Caco-2 (cell line): ENCODE measurements around the gene CD59. TPM values are rescaled to one million over a fixed set of nuclear protein-coding genes. Genes with fewer than 3 reads are reported as not detected.

ENCODE experiments used
- BruUV-seq: library from RNA; stranded (reverse); fragments of 400-500 nt; replicated peaks from 2 replicates; lab custom pipeline; 2021; lab: Mats Ljungman, UMichigan
- CTCF ChIA-PET: fragments of 300-600 bp; sonication (Branson Sonifier 250); formaldehyde crosslinking; loops from one replicate; lab custom pipeline; 2022; ENCODE audit warnings: antibody characterized with exemption; lab: Charles Lee
- POLR2A ChIA-PET: fragments of 300-600 bp; sonication (Branson Sonifier 250); formaldehyde crosslinking; loops from one replicate; lab custom pipeline; 2022; ENCODE audit warnings: antibody characterized with exemption; lab: Charles Lee
- DNase-seq, 2 experiments: peaks; one replicate each; pipeline versions ENCODE4 v3.0.0 to v3.0.0-alpha.2; 2020 to 2022
- H3K27me3 ChIP-seq: replicated peaks from 2 replicates; pipeline ENCODE4 v1.6.0; 2011; ENCODE audit warnings: low read length; ENCODE audit not compliant: control insufficient read depth, insufficient read depth
- H3K36me3 ChIP-seq: 2 replicates; pipeline ENCODE4 v1.5.1; 2011; ENCODE audit warnings: low read length; ENCODE audit not compliant: control insufficient read depth, insufficient read depth
- H3K4me1 ChIP-seq: fragments of 250-450 bp; sonication (Bioruptor Pico); 2 replicates; pipeline ENCODE4 v1.5.1; 2020; ENCODE audit warnings: mild to moderate bottlenecking
- H3K4me3 ChIP-seq: 2 replicates; pipeline ENCODE4 v1.5.1; 2011; ENCODE audit warnings: low read depth, mild to moderate bottlenecking, control low read depth, low read length
- H3K9me3 ChIP-seq: fragments of 250-450 bp; sonication (Bioruptor Pico); 2 replicates; pipeline ENCODE4 v1.5.1; 2020; ENCODE audit warnings: mild to moderate bottlenecking, moderate library complexity
- H3K27ac Mint-ChIP-seq: one replicate; pipeline ENCODE4 v1.8.0; 2022; ENCODE audit warnings: mixed read lengths; ENCODE audit not compliant: unreplicated experiment
- H3K27me3 Mint-ChIP-seq: one replicate; pipeline ENCODE4 v1.8.0; 2022; ENCODE audit warnings: mixed read lengths; ENCODE audit not compliant: insufficient read depth, unreplicated experiment
- H3K36me3 Mint-ChIP-seq: one replicate; pipeline ENCODE4 v1.8.0; 2022; ENCODE audit warnings: mild to moderate bottlenecking, mixed read lengths; ENCODE audit not compliant: insufficient read depth, unreplicated experiment
- H3K4me1 Mint-ChIP-seq: one replicate; pipeline ENCODE4 v1.8.0; 2022; ENCODE audit warnings: low read depth, mixed read lengths; ENCODE audit not compliant: unreplicated experiment
- H3K4me3 Mint-ChIP-seq: one replicate; pipeline ENCODE4 v1.8.0; 2022; ENCODE audit warnings: mild to moderate bottlenecking, moderate library complexity, mixed read lengths; ENCODE audit not compliant: unreplicated experiment
- H3K9me3 Mint-ChIP-seq: one replicate; pipeline ENCODE4 v1.8.0; 2022; ENCODE audit warnings: mixed read lengths; ENCODE audit not compliant: unreplicated experiment
- intact Hi-C: fragments of 100-400 bp; cut with micrococcal nuclease; formaldehyde crosslinking; loops from one replicate; pipeline ENCODE4 v1.10.0; 2022; ENCODE audit not compliant: unreplicated experiment
- total RNA-seq: library from RNA; stranded (reverse); gene quantifications from 2 replicates; pipeline ENCODE4 v1.2.3, GENCODE V29; 2022
- TF ChIP-seq, protein P1 (sequence below), 2 experiments: fragments of 200-600 bp in 1 of 2; IDR thresholded peaks; 1 replicate in 1 of 2; 2 replicates in 1 of 2; pipeline versions ENCODE4 v1.5.1 to v1.8.0; 2011 to 2022; ENCODE audit warnings: antibody characterized with exemption in 1 of 2, control low read depth in 1 of 2, inconsistent platforms in 1 of 2, low read depth in 1 of 2, low read length in 1 of 2, mild to moderate bottlenecking in 1 of 2, moderate library complexity in 1 of 2; ENCODE audit not compliant: insufficient read depth in 1 of 2, severe bottlenecking in 1 of 2, unreplicated experiment in 1 of 2

Gene CD59
- total RNA-seq, 1 experiment from 2014 or later: 149 TPM

DNA sequence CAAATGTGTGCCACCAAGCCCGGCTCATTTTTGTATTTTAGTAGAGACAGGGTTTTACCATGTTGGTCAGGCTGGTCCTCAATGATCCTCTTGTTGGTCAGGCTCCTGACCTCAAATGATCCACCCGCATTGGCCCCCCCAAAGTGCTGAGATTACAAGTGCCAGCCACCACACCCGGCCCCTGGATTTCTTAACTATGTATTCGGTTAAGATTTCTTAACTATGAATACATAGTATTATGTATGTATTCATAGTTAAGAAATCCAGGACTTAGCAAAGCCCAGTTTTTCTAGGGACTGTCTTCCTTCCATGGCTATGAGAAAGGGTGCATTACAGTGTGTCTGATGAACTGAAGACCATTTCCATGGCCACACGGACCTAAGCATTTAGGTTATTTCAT, 37.3 kb downstream of the CD59 start:
- Mint-ChIP-seq H3K4me3 (no peak overlapping the region), H3K36me3 (peaks cover 12% of the 10 kb centered on the region), H3K4me1 (peaks cover 12% of the 10 kb centered on the region), H3K9me3 (no peaks in the 10 kb centered on the region), H3K27me3 (peaks cover 2% of the 10 kb centered on the region), H3K27ac (no peak overlapping the region)
- no peak for DNase-seq
- Histone ChIP-seq H3K4me3 (no peak overlapping the region), H3K4me1 (peaks cover 18% of the 10 kb centered on the region), H3K36me3 (no peaks in the 10 kb centered on the region), H3K9me3 (no peaks in the 10 kb centered on the region), H3K27me3 (no peaks in the 10 kb centered on the region)
- ChIA-PET CTCF (no interaction called here), POLR2A (no interaction called here)
- intact Hi-C loops: no loop called here
- TF ChIP-seq, protein P1, sequence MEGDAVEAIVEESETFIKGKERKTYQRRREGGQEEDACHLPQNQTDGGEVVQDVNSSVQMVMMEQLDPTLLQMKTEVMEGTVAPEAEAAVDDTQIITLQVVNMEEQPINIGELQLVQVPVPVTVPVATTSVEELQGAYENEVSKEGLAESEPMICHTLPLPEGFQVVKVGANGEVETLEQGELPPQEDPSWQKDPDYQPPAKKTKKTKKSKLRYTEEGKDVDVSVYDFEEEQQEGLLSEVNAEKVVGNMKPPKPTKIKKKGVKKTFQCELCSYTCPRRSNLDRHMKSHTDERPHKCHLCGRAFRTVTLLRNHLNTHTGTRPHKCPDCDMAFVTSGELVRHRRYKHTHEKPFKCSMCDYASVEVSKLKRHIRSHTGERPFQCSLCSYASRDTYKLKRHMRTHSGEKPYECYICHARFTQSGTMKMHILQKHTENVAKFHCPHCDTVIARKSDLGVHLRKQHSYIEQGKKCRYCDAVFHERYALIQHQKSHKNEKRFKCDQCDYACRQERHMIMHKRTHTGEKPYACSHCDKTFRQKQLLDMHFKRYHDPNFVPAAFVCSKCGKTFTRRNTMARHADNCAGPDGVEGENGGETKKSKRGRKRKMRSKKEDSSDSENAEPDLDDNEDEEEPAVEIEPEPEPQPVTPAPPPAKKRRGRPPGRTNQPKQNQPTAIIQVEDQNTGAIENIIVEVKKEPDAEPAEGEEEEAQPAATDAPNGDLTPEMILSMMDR (IDR thresholded peaks at IDR 0.05; ENCODE audit: insufficient read depth in 1 of 2, low read depth in 1 of 2, low read length in 1 of 2, severe bottlenecking in 1 of 2, unreplicated experiment in 1 of 2): no peak
- BruUV-seq: no TSS peak

DNA sequence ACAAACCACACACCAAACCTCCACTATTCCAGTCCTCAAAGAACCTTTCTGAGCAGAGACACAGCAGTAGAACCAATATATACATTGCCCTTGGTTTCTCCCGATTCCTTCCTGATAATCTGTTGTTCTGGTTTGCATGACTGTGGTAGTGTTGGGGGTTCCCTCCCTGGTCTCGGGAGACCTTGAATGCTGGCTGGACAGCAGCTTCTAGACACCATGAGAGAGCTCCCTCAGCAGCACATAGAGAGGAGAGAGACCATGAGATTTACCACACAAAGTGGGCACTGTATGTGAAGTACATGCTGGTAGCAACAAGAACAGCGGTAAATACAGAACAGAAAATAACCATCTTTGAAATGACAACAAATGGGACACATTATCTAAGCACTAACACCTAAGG, 38.2 kb downstream of the CD59 start:
- Mint-ChIP-seq H3K4me1 (peaks cover 18% of the 10 kb centered on the region), H3K4me3 (no peak overlapping the region), H3K27ac (no peak overlapping the region), H3K27me3 (peaks cover 2% of the 10 kb centered on the region), H3K36me3 (peaks cover 6% of the 10 kb centered on the region), H3K9me3 (no peaks in the 10 kb centered on the region)
- TF ChIP-seq, protein P1 (IDR thresholded peaks at IDR 0.05; ENCODE audit: insufficient read depth in 1 of 2, low read depth in 1 of 2, low read length in 1 of 2, severe bottlenecking in 1 of 2, unreplicated experiment in 1 of 2): no peak
- H3K9me3 ChIP-seq: no peaks in the 10 kb centered on the region
- ChIA-PET POLR2A (no interaction called here), CTCF (no interaction called here)
- no peak overlapping the region for H3K4me3 ChIP-seq
- H3K36me3 ChIP-seq: no peaks in the 10 kb centered on the region
- H3K4me1 ChIP-seq: peaks cover 15% of the 10 kb centered on the region
- no peaks in the 10 kb centered on the region for H3K27me3 ChIP-seq
- BruUV-seq: no TSS peak
- no peak for DNase-seq
- intact Hi-C loops: no loop called here

DNA sequence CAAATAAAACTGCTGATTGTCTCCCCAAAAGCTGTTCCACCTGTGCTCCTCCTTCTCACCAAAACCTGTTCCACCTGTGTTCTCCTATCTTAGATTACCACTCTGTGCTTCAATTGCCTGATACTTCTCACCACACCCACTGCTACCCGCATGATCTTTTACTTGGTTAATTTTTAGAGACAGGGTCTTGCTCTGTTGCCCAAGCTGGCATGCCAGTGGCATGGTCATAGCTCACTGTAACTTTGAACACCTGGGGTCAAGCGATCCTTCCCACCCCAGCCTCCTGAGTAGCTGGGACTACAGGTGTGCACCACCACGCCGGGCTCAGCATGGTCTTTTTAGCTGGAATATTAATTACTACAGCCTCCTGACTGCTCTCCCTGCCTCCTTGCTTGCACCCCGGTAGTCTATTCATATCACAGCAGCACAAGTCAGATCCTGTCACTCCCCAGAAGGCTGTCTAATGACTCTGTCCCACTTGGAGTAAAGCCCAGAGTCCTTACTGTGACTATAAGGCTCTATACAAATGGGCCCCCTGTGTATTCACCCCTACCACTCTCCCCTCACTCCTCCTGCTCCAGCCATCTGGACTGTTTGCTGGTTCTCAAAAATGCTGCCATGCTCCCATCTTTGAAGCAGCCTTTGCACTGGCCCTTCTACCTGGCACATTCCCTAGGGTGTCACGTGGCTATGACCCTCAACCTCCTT, 39.1 kb downstream of the CD59 start:
- Mint-ChIP-seq H3K4me1 (peaks cover 18% of the 10 kb centered on the region), H3K9me3 (no peaks in the 10 kb centered on the region), H3K27ac (no peak overlapping the region), H3K4me3 (no peak overlapping the region), H3K36me3 (peaks cover 6% of the 10 kb centered on the region), H3K27me3 (peaks cover 2% of the 10 kb centered on the region)
- no peaks in the 10 kb centered on the region for H3K36me3 ChIP-seq
- POLR2A ChIA-PET: no interaction called here
- BruUV-seq: no TSS peak
- intact Hi-C loops: no loop called here
- no peaks in the 10 kb centered on the region for H3K27me3 ChIP-seq
- peaks cover 15% of the 10 kb centered on the region for H3K4me1 ChIP-seq
- CTCF ChIA-PET: no interaction called here
- H3K4me3 ChIP-seq: no peak overlapping the region
- no peaks in the 10 kb centered on the region for H3K9me3 ChIP-seq
- no peak for DNase-seq
- TF ChIP-seq, protein P1 (IDR thresholded peaks at IDR 0.05; ENCODE audit: insufficient read depth in 1 of 2, low read depth in 1 of 2, low read length in 1 of 2, severe bottlenecking in 1 of 2, unreplicated experiment in 1 of 2): no peak
